ENCODE measurements around the gene STX8.
"Not testable (repeated sequence)": the region's sequence is repeated elsewhere in the genome, so short reads cannot be mapped to it uniquely, and the experiment has no call there.

STX8 gene

DNA sequence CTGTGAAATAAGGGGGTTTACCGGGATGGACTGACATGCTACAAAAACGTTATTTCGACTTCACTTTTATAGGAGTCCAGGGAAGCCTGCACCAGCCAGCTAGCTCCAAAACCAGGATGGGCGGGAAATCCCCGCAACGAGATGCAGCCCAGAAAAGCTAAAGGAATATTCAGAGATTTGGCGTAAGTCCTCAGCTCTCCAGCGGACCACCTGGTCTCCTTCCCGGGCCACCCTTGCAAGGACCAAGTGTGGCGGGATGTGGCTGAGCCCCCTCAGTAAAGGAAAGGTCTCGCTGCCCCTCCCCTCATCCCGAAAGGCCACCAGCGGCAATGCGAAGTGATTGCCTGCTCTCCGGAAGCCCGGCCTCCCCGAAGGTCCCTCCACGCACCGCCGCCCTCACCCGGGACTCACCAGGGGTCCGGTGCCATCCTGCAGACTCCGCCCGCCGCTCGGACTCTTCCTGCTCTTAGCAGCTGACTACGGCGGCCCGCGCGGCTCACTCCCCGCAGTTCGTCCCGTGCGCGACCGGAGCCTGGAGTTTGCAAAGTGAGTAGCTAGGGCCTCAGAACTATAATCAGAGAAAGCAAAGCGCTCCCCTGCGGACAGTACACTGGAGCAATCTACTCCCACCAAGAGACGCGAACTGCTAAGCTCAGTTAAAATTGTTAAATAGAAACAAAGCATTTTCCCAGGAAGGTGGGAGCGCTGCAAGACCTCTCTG is at the start of gene STX8:
Gene STX8, minus strand, starts transcription at position 440 of the 721 bp plus-strand sequence. Its CDS starts 12 bp downstream, at position 428.
- DNase-seq (ENCODE audit: low spot score), result peak; percentile 94

- no peak for DNase-seq (ENCODE audit: low spot score)
Observed at GRCh38 chr17:9622961-9623360, 47.3 kb upstream of the STX8 start.

DNA sequence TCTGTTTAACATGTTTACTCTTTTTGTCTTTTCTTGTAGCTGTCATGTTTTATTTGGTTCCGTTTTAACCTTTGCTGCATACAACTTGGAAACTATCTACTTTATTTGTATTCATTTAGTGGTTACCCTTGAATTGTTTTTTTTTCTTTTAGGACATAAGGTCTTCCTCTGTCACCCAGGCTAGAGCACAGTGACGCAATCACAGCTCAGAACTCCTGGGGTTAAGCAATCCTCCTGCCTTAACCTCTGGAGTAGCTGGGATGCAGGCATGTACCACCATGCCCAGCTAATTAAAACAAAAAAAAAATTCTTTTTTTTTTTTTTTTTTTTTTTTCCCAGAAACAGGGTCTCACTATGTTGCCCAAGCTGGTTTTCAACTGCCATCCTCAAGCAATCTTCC is 39.9 kb upstream of the STX8 start:
- DNase-seq (ENCODE audit: low spot score), result no peak

DNA sequence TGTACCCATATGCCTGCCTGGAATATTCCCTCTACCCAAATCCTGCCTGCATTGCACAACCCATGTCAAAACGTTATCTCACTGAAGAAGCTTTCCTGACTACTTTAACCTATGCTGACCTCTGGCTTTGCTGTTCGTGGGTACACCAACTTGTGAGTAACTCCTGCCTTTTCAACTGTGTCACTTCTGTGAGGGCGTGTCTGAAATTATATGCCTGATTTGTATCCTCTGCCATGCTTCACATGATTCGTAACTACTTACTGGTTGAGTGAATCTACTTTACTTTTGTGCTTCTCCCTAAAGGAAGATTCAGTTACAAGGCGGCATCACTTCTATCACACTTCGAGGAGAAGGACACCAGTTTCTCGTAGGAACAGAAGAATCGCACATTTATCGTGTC is 36.4 kb upstream of the STX8 start:
- peak; percentile 15 for DNase-seq (ENCODE audit: low spot score)

DNA sequence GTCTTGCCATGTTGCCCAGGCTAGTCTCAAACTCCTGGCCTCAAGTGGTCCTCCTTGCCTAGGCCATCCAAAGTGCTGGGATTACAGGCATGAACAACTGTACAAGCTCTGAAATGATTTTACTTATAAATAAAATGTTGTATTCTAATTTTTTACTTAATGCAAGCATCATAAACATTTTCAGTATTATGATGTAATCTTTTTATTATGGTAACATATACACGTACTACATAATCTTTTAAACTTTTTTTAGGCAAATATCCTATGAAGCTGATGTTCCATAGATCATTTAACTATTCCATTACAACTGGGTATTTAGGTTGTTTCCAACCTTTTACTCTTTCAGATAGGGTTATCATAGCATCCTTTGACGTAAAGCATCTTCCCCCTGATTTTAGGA is 35.9 kb upstream of the STX8 start:
- no peak for DNase-seq (ENCODE audit: low spot score)

GRCh38 chr17:9607058-9607457 is 31.4 kb upstream of the STX8 start:
- peak; percentile 10 for DNase-seq (ENCODE audit: low spot score)

DNA sequence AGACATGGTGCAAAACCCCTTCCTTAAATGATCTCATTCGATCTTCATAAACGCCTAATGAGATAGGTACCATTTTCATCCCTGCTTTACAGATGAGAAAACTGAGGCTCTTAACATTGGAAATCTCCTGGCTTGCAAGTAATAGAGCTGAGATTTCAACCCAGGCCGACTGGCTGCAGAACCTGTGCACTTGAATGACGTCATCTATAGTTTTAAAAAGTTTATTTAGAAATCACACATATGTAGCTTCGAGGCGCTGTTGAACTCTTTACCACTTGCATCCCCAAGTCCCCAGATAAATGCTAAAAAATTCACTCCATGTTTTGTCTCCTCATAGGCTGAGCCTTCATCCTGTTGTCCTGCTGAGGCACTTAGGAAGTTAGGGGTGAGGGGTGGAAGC is 30.8 kb upstream of the STX8 start:
- no peak for DNase-seq (ENCODE audit: low spot score)

DNA sequence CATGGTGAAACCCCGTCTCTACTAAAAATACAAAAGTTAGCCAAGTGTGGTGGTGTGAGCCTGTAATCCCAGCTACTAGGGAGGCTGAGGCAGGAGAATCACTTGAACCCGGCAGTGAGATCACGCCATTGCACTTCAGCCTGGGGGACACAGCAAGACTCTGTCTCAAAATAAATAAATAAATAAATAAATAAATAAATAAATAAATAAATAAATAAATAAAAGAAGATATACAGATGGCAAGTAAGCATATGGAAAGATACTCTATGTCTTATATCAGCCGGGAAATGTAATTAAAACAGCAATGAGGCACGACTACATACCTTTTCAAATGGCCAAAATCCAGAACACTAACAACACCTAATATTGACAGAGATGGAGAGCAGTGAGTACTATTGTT is 29.0 kb upstream of the STX8 start:
- DNase-seq (ENCODE audit: low spot score), result not testable (repeated sequence)

- DNase-seq (ENCODE audit: low spot score), result no peak
Observed at GRCh38 chr17:9598661-9599060, 23.0 kb upstream of the STX8 start.

DNA sequence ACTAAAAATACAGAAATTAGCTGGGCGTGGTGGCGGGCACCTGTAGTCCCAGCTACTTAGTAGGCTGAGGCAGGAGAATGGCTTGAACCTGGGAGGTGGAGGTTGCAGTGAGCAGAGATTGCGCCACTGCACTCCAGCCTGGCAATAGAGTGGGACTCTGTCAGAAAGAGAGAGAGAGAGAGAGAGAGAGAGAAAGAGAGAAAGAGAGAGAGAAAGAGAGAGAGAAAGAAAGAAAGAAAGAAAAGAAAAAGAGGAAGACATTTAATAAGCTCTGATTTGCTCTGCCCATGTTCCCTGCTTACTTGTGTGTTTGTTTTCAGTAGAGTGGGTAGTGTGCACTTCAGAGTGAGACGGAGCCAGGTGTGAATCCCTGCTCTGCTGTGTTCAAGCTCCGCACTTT is 22.0 kb upstream of the STX8 start:
- DNase-seq (ENCODE audit: low spot score), result not testable (repeated sequence)

GRCh38 chr17:9594065-9594464 is 18.4 kb upstream of the STX8 start:
- DNase-seq (ENCODE audit: low spot score), result no peak

GRCh38 chr17:9587969-9588656 is 12.5 kb upstream of the STX8 start:
- DNase-seq (ENCODE audit: low spot score), result no peak

GRCh38 chr17:9577373-9577709 is 1.7 kb upstream of the STX8 start:
- no peak for DNase-seq (ENCODE audit: low spot score)

GRCh38 chr17:9576521-9577372 is 1.1 kb upstream of the STX8 start, which contains the start of gene CFAP52:
TSS of gene CFAP52 (plus strand) at chr17:9576642. CDS start at chr17:9576696, 54 bp downstream.
- peak; percentile 84 for DNase-seq (ENCODE audit: low spot score)

GRCh38 chr17:9571201-9571600 is 4.4 kb downstream of the STX8 start:
- no peak for DNase-seq (ENCODE audit: low spot score)

- DNase-seq (ENCODE audit: low spot score), result no peak
Observed at GRCh38 chr17:9568957-9569588, 6.5 kb downstream of the STX8 start.

GRCh38 chr17:9568004-9568403 is 7.6 kb downstream of the STX8 start:
- no peak for DNase-seq (ENCODE audit: low spot score)

DNA sequence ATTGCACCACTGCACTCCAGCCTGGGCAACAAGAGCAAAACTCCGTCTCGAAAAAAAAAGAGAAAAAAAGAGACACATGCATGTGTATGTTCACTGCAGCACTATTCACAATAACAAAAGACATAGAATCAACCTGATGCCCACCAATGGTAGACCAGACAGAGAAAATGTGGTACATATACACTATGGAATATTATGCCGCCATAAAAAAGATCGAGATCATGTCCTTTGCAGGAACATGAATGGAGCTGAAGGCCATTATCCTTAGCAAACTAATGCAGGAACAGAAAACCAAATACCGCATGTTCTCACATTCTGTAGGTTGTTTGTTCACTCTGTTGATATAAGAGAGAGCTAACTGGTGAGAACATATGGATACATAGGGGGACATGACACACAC is 8.9 kb downstream of the STX8 start:
- DNase-seq (ENCODE audit: low spot score), result not testable (repeated sequence)

- DNase-seq (ENCODE audit: low spot score), result no peak
Observed at GRCh38 chr17:9566067-9566466, 9.6 kb downstream of the STX8 start.

GRCh38 chr17:9564104-9564503 is 11.5 kb downstream of the STX8 start:
- DNase-seq (ENCODE audit: low spot score), result no peak

GRCh38 chr17:9557857-9558256 is 17.8 kb downstream of the STX8 start:
- no peak for DNase-seq (ENCODE audit: low spot score)

- no peak for DNase-seq (ENCODE audit: low spot score)
Observed at GRCh38 chr17:9557161-9557755, 18.4 kb downstream of the STX8 start.

All from RKO (cell line).